CD8-positive, alpha-beta memory T cell (primary cell): ENCODE data around the gene IMPDH1. TPM values are rescaled to one million over a fixed set of nuclear protein-coding genes. Genes with fewer than 3 reads are reported as not detected.

Experiments used
- CTCF ChIA-PET: fragments of 350-600 bp; sonication (Branson Sonifier 250); formaldehyde crosslinking; loops from one replicate; lab custom pipeline; 2021; ENCODE audit warnings: antibody characterized with exemption; lab: Charles Lee
- POLR2A ChIA-PET: fragments of 350-600 bp; sonication (Branson Sonifier 250); formaldehyde crosslinking; loops from one replicate; lab custom pipeline; 2021; ENCODE audit warnings: antibody characterized with exemption; lab: Charles Lee
- DNase-seq, 5 donors: peaks; one replicate each; pipeline versions ENCODE4 v3.0.0 to v3.0.0-alpha.2; 2020 to 2022; ENCODE audit warnings: mixed read lengths in 1 of 5
- H3K27ac ChIP-seq: one replicate; pipeline ENCODE4 v1.7.0; 2013; ENCODE audit warnings: low read depth, mild to moderate bottlenecking, low read length, moderate library complexity
- H3K27me3 ChIP-seq: 2 replicates; pipeline ENCODE4 v1.7.0; 2013; ENCODE audit warnings: low read length, mild to moderate bottlenecking; ENCODE audit not compliant: insufficient read depth, poor library complexity, severe bottlenecking
- H3K36me3 ChIP-seq: 2 replicates; pipeline ENCODE4 v1.7.0; 2013; ENCODE audit warnings: mild to moderate bottlenecking, low read length, moderate library complexity; ENCODE audit not compliant: insufficient read depth
- H3K4me1 ChIP-seq: 2 replicates; pipeline ENCODE4 v1.7.0; 2013; ENCODE audit warnings: mild to moderate bottlenecking, low read length, moderate library complexity; ENCODE audit not compliant: insufficient read depth
- H3K4me3 ChIP-seq: 2 replicates; pipeline ENCODE4 v1.7.0; 2013; ENCODE audit warnings: mild to moderate bottlenecking, low read length
- H3K9me3 ChIP-seq: 2 replicates; pipeline ENCODE4 v1.7.0; 2013; ENCODE audit warnings: mild to moderate bottlenecking, low read length
- H3K27ac Mint-ChIP-seq, 8 donors: one replicate each; pipeline ENCODE4 v1.8.0; 2020 to 2021; ENCODE audit warnings: mixed read lengths in 8 of 8, mild to moderate bottlenecking in 6 of 8, inconsistent platforms in 3 of 8, moderate library complexity in 3 of 8
- H3K27me3 Mint-ChIP-seq, 2 donors: one replicate each; pipeline ENCODE4 v1.8.0; 2020 to 2021; ENCODE audit warnings: mixed read lengths in 2 of 2, mild to moderate bottlenecking in 1 of 2, moderate library complexity in 1 of 2
- H3K36me3 Mint-ChIP-seq, 3 donors: one replicate each; pipeline ENCODE4 v1.8.0; 2020 to 2021; ENCODE audit warnings: mixed read lengths in 3 of 3, inconsistent platforms in 1 of 3, mild to moderate bottlenecking in 1 of 3
- H3K4me1 Mint-ChIP-seq, 3 donors: one replicate each; pipeline ENCODE4 v1.8.0; 2020 to 2021; ENCODE audit warnings: mixed read lengths in 3 of 3, inconsistent platforms in 1 of 3, mild to moderate bottlenecking in 1 of 3
- H3K4me3 Mint-ChIP-seq, 7 donors: one replicate each; pipeline ENCODE4 v1.8.0; 2020 to 2021; ENCODE audit warnings: mixed read lengths in 7 of 7, mild to moderate bottlenecking in 6 of 7, moderate library complexity in 4 of 7, inconsistent platforms in 2 of 7
- H3K9me3 Mint-ChIP-seq, 5 donors: one replicate each; pipeline ENCODE4 v1.8.0; 2020 to 2022; ENCODE audit warnings: mixed read lengths in 5 of 5, mild to moderate bottlenecking in 3 of 5, moderate library complexity in 2 of 5, inconsistent platforms in 1 of 5
- polyA plus RNA-seq: library from polyadenylated mRNA; unstranded; fragments of 300-500 nt; fragmentation: Illumina TruSeq; gene quantifications from one replicate; pipeline ENCODE4 v1.2.3, GENCODE V29; 2021
- total RNA-seq, 2 experiments: library from RNA; stranded (reverse); gene quantifications; one replicate each; pipeline ENCODE4 v1.2.3, GENCODE V29; 2021

Gene IMPDH1
- total and polyA plus RNA-seq, 3 experiments from 2014 or later, result 48.3 to 70.4 (median 69.1) TPM

- Histone ChIP-seq H3K4me3 (no peak overlapping the region), H3K27ac (no peak overlapping the region), H3K4me1 (no peaks in the 10 kb centered on the region), H3K27me3 (peaks cover 2% of the 10 kb centered on the region), H3K36me3 (no peaks in the 10 kb centered on the region), H3K9me3 (no peaks in the 10 kb centered on the region)
- Mint-ChIP-seq H3K9me3 (no peaks in the 10 kb centered on the region), H3K4me1 (peaks cover 0 to 5% (median 5%) of the 10 kb centered on the region in 3 donors), H3K27ac (no peak overlapping the region), H3K36me3 (no peaks in the 10 kb centered on the region), H3K4me3 (peak overlapping the region in 6 of 7 donors; percentile 30 to 69 (median 60)), H3K27me3 (peaks cover 25 to 34% of the 10 kb centered on the region in 2 donors)
- ChIA-PET POLR2A (interaction anchor here (1.2 kb wide), 1 partner anchor 9 kb away, joined by 3 read pairs; the partner anchor contains the start of gene RBM28), CTCF (no interaction called here)
- no peak for DNase-seq
Measured at GRCh38 chr7:128352636-128353035, 57.1 kb downstream of the IMPDH1 start.

DNA sequence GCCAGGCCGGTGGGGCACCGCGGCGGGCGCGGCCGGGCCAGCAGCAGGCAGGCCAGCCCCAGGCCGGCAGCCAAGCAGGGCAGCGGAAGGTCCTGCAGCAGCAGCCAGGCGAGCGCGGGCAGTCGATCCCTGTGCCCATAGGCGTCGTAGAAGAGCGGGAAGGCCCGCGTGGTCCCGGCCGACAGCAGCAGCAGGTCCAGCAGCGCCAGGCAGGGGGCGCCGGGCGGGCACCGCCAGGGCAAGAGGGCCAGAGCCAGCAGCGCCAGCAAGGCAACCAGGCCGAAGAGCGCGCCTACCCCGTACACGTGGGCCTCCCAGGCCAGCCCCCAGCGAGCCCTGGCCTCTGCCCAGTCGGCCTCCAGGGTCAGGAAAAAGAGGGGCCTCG lies 57.6 kb downstream of the IMPDH1 start:
- no peaks in the 10 kb centered on the region for H3K9me3 Mint-ChIP-seq
- peaks cover 25 to 37% of the 10 kb centered on the region in 2 donors for H3K27me3 Mint-ChIP-seq
- CTCF ChIA-PET, result interaction anchor here (1.1 kb wide), 1 partner anchor 34 kb away, joined by 3 read pairs; no protein-coding TSS in a partner anchor
- H3K4me1 ChIP-seq, result no peaks in the 10 kb centered on the region
- no peaks in the 10 kb centered on the region for H3K9me3 ChIP-seq
- H3K27ac ChIP-seq, result no peak overlapping the region
- H3K4me1 Mint-ChIP-seq, result peaks cover 0 to 5% (median 5%) of the 10 kb centered on the region in 3 donors
- no peak overlapping the region for H3K27ac Mint-ChIP-seq
- H3K27me3 ChIP-seq, result peaks cover 2% of the 10 kb centered on the region
- POLR2A ChIA-PET, result no interaction called here
- DNase-seq, result peak in 2 of 5 donors; percentile 22 to 49
- no peaks in the 10 kb centered on the region for H3K36me3 Mint-ChIP-seq
- H3K4me3 Mint-ChIP-seq, result no peak overlapping the region
- no peak overlapping the region for H3K4me3 ChIP-seq
- H3K36me3 ChIP-seq, result no peaks in the 10 kb centered on the region

GRCh38 chr7:128351296-128352152 lies 58.3 kb downstream of the IMPDH1 start:
- Mint-ChIP-seq H3K27me3 (peaks cover 25 to 37% of the 10 kb centered on the region in 2 donors), H3K36me3 (no peaks in the 10 kb centered on the region), H3K4me3 (peak overlapping the region in 1 of 7 donors; percentile 46), H3K9me3 (no peaks in the 10 kb centered on the region), H3K4me1 (peaks cover 0 to 5% (median 5%) of the 10 kb centered on the region in 3 donors), H3K27ac (no peak overlapping the region)
- Histone ChIP-seq H3K9me3 (no peaks in the 10 kb centered on the region), H3K4me1 (no peaks in the 10 kb centered on the region), H3K36me3 (no peaks in the 10 kb centered on the region), H3K4me3 (no peak overlapping the region), H3K27ac (no peak overlapping the region), H3K27me3 (peaks cover 2% of the 10 kb centered on the region)
- ChIA-PET CTCF (interaction anchor here (1.1 to 1.4 kb wide), 2 partner anchors 34 to 74 kb away, joined by 3 to 4 read pairs; no protein-coding TSS in a partner anchor), POLR2A (no interaction called here)
- DNase-seq, result peak in 2 of 5 donors; percentile 24 to 44

GRCh38 chr7:128350708-128351295 lies 59.0 kb downstream of the IMPDH1 start:
- H3K4me1 Mint-ChIP-seq, result peaks cover 0 to 5% (median 5%) of the 10 kb centered on the region in 3 donors
- no peak for DNase-seq
- H3K36me3 Mint-ChIP-seq, result no peaks in the 10 kb centered on the region
- CTCF ChIA-PET, result interaction anchor here (1.1 to 1.4 kb wide), 2 partner anchors 35 to 75 kb away, joined by 3 to 4 read pairs; no protein-coding TSS in a partner anchor
- Histone ChIP-seq H3K27ac (no peak overlapping the region), H3K4me3 (no peak overlapping the region), H3K4me1 (no peaks in the 10 kb centered on the region), H3K9me3 (no peaks in the 10 kb centered on the region), H3K36me3 (no peaks in the 10 kb centered on the region), H3K27me3 (peaks cover 2% of the 10 kb centered on the region)
- H3K27me3 Mint-ChIP-seq, result peaks cover 25 to 37% of the 10 kb centered on the region in 2 donors
- no peaks in the 10 kb centered on the region for H3K9me3 Mint-ChIP-seq
- POLR2A ChIA-PET, result no interaction called here
- no peak overlapping the region for H3K27ac Mint-ChIP-seq
- H3K4me3 Mint-ChIP-seq, result peak overlapping the region in 3 of 7 donors; percentile 19 to 46 (median 24)

- ChIA-PET POLR2A (interaction anchor here (1.1 kb wide), 1 partner anchor 12 kb away, joined by 11 read pairs; no protein-coding TSS in a partner anchor), CTCF (no interaction called here)
- Histone ChIP-seq H3K4me1 (no peaks in the 10 kb centered on the region), H3K27ac (no peak overlapping the region), H3K9me3 (no peaks in the 10 kb centered on the region), H3K27me3 (peaks cover 2% of the 10 kb centered on the region), H3K36me3 (no peaks in the 10 kb centered on the region), H3K4me3 (no peak overlapping the region)
- H3K4me3 Mint-ChIP-seq, result peak overlapping the region in 2 of 7 donors; percentile 20 to 56
- H3K27me3 Mint-ChIP-seq, result peaks cover 22 to 30% of the 10 kb centered on the region in 2 donors
- H3K9me3 Mint-ChIP-seq, result no peaks in the 10 kb centered on the region
- H3K4me1 Mint-ChIP-seq, result peaks cover 0 to 5% (median 5%) of the 10 kb centered on the region in 3 donors
- no peak for DNase-seq
- peak overlapping the region in 1 of 8 donors; percentile 48 for H3K27ac Mint-ChIP-seq
- no peaks in the 10 kb centered on the region for H3K36me3 Mint-ChIP-seq
Measured at GRCh38 chr7:128349466-128349825, 60.3 kb downstream of the IMPDH1 start.

- Histone ChIP-seq H3K9me3 (no peaks in the 10 kb centered on the region), H3K4me1 (peaks cover 5% of the 10 kb centered on the region), H3K4me3 (no peak overlapping the region), H3K36me3 (no peaks in the 10 kb centered on the region), H3K27ac (no peak overlapping the region), H3K27me3 (no peaks in the 10 kb centered on the region)
- ChIA-PET CTCF (interaction anchor here (0.6 to 3.0 kb wide), 19 partner anchors 9 to 228 kb away, joined by 3 to 53 read pairs (median 3); no protein-coding TSS in a partner anchor), POLR2A (no interaction called here)
- DNase-seq, result peak in 3 of 5 donors; percentile 21 to 63 (median 28)
- no peaks in the 10 kb centered on the region for H3K9me3 Mint-ChIP-seq
- peaks cover 0 to 6% (median 0%) of the 10 kb centered on the region in 3 donors for H3K36me3 Mint-ChIP-seq
- peak overlapping the region in 1 of 8 donors; percentile 2 for H3K27ac Mint-ChIP-seq
- H3K4me1 Mint-ChIP-seq, result peaks cover 11 to 15% (median 11%) of the 10 kb centered on the region in 3 donors
- peaks cover 10 to 16% of the 10 kb centered on the region in 2 donors for H3K27me3 Mint-ChIP-seq
- peak overlapping the region in 1 of 7 donors; percentile 49 for H3K4me3 Mint-ChIP-seq
Measured at GRCh38 chr7:128347647-128348097, 62.1 kb downstream of the IMPDH1 start.

DNA sequence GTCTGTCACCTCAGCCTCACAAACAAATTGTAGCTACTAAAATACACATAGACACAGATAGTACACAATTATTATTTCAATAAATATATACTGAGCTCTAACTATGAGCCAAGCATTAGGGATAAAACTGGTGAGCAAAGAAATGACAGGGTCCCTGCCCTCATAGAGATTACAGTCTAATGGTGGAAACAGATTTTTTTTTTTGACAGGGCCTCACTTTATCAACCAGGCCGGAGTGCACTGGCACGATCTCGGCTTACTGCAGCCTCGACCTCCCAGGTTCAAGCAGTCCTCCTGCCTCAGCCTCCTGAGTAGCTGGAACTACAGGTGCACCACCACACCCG lies 65.4 kb downstream of the IMPDH1 start:
- POLR2A ChIA-PET, result interaction anchor here (0.6 to 1.4 kb wide), 4 partner anchors 9 to 527 kb away, joined by 3 to 6 read pairs (median 4); partner anchors contain the start of gene HILPDA

More for the DNA sequence above, 65.4 kb downstream of the IMPDH1 start:
- no peaks in the 10 kb centered on the region for H3K9me3 Mint-ChIP-seq
- peaks cover 31 to 43% (median 33%) of the 10 kb centered on the region in 3 donors for H3K4me1 Mint-ChIP-seq
- Histone ChIP-seq H3K36me3 (peaks cover 7% of the 10 kb centered on the region), H3K27me3 (no peaks in the 10 kb centered on the region), H3K4me1 (peaks cover 26% of the 10 kb centered on the region), H3K27ac (no peak overlapping the region), H3K4me3 (no peak overlapping the region), H3K9me3 (no peaks in the 10 kb centered on the region)
- H3K27ac Mint-ChIP-seq, result peak overlapping the region in 1 of 8 donors; percentile 91
- CTCF ChIA-PET, result interaction anchor here (0.7 to 3.9 kb wide), 13 partner anchors 9 to 111 kb away, joined by 3 to 26 read pairs (median 4); partner anchors contain the start of gene HILPDA
- peaks cover under 1 to 10% of the 10 kb centered on the region in 2 donors for H3K27me3 Mint-ChIP-seq
- peak overlapping the region in 6 of 7 donors; percentile 44 to 97 (median 68) for H3K4me3 Mint-ChIP-seq
- H3K36me3 Mint-ChIP-seq, result peaks cover 0 to 16% (median 2%) of the 10 kb centered on the region in 3 donors
- DNase-seq, result no peak
